HG02981 (cell line): ENCODE data around the gene TECR.
"Not testable (repeated sequence)": the region's sequence is repeated elsewhere in the genome, so short reads cannot be mapped to it uniquely, and the experiment has no call there.

Source experiments
- ATAC-seq: cut with Tn5 transposase; IDR thresholded peaks from one replicate; pipeline ENCODE4 v1.9.1; 2021; ENCODE audit warnings: mild to moderate bottlenecking, moderate library complexity; ENCODE audit not compliant: unreplicated experiment

Gene TECR, protein sequence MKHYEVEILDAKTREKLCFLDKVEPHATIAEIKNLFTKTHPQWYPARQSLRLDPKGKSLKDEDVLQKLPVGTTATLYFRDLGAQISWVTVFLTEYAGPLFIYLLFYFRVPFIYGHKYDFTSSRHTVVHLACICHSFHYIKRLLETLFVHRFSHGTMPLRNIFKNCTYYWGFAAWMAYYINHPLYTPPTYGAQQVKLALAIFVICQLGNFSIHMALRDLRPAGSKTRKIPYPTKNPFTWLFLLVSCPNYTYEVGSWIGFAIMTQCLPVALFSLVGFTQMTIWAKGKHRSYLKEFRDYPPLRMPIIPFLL

DNA sequence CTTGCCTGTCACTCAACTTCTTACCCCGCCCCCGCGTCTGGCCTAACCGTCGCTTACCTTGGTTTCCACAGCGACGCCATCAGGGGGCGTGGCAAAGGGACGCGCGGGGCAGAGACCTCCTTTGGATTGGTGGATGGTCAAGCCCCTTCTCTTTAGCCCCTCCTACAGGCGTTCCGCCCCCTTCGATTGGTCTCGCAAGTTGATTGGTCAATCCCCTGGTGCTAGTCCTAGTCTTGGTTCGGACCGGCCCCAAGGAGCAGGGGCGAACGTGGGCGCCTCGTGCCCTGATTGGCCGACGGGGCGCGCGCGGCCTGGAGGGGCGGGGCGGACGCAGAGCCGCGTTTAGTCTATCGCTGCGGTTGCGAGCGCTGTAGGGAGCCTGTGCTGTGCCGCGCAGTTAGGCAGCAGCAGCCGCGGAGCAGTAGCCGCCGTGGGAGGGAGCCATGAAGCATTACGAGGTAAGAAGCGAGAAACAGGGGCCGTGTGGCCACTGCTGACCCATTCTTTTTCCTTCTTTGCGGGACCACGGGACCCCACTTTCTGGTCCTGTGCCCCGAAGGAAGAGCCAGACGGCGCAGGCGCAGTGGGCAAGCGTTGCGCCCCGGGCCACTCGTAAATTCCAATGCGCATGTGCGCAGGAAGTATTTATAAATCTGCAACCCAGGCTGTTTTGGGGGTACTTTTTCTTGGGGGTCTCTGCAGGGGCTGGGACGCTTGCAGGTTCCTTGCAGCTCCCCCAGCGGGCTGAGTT lies at the start of gene TECR:
Gene TECR, plus strand, starts transcription at position 341 of the 751 bp plus-strand sequence. Its CDS starts 103 bp downstream, at position 444.
- peak; percentile 95 for ATAC-seq

DNA sequence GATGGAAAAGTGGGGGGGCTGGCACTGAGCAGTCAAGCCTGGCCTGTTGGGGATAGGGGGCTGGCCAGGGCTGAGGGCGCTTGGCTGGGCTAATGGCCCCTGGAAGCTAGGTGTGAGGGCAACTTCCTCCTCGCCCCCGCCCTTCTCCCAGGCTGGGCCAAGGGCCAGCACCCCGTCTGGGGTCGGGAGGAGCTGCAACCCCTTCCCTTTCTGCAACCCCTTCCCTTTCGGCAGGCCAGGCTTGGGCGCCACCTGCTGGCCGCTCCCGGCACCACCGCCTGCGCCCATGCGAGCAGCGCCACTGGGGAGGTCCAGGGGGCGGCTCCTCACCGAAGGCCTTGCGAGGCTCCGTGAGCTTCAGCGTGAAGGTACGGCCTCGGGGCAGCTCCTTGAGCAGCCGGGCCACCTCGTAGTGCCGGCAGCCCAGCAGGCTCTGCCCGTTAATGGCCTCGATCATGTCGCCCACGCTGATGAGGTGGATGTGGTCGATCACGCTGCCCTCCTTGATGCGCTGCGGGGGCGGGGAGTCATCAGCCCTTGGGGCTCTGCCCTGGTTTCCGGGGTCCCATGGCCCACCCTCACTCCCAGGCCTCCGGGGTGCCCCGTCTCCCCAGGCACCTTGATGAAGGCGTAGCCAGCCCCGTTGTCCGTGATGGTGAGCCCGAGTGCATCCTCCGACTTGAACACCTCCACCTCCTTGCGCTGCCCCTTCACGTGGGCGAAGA lies 49.3 kb upstream of the TECR start:
- no peak for ATAC-seq

DNA sequence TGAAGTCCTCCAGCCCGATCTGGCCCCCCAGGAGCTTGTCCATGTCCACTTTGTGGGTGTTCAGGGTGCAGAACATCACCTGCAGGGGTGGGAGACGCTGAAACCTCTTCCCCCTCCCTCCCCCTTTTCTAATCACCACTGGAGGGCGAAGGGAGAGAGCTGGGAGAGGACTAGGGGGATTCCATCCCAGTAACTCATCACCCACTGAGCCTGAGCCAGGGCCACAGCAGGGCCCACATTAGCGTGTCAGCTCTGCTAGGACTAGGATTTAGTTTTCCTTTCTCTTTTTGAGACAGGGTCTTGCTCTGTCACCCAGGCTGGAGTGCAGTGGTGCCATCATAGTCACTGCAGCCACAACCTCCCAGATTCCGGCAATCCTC lies 48.7 kb upstream of the TECR start:
- no peak for ATAC-seq

DNA sequence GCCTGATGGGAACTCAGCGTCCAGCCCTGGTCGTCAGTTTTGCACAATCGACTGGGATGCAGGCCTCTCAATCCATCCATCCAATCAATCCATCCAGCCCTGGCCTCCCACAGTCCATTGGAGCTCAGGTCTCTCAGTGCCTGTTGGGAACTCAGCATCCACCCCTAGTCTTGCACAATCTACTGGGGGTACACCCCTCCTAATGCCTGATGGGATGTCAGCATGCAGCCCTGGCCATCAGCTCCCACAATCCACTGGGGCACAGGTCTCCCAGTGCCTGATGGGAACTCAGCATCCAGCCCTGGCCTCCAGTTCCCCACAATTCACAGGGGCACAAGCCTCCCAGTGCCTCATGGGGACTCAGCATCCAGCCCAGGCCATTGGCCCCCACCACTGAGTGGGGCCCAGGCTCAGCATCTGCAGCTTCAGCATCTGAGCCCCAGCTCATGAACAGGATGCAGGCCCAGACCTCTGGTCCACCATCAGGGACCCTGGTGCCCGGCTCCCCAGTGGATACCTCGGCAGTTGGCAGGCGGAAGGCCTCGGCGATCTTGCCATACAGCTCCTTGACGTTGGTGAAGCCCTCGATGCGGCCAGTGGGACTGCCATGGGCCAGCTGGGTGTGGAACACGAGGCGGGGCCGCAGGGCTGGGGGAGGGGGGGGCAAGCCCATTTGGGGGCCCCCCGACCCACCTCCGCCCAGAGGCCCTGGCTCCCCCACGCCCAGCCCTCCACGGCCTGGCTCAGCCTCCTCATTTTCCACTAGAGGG lies 47.0 kb upstream of the TECR start:
- ATAC-seq: no peak

DNA sequence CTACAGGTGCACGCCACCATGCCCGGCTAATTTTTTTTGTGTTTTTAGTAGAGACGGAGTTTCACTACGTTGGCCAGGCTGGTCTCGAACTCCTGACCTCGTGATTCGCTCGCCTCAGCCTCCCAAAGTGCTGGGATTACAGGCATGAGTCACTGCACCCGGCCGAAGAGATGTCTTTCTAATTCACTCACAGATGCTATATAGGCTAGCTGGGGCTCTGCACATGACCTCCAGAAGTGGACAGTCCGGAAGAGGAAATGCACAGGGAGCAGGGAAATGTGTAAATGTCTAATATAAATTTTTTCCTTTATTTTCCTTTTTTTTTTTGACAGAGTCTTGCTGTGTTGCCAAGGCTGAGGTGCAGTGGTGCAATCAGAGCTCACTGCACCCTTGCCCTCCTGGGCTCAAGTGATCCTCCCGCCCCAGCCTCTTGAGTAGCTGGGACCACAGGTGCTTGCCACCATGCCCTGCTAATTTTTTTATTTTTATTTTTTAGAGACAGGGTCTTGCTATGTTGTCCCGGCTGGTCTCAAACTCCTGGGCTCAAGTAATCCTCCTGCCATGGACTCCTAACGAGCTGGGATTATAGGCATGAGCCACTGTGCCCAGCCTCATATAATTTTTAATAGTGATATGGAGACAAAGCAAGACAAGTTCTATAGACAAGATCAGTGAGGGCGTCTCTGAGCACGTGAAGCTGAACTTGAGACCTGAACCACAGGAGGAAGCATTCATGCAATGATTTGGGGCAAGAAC lies 41.8 kb upstream of the TECR start:
- no peak for ATAC-seq

DNA sequence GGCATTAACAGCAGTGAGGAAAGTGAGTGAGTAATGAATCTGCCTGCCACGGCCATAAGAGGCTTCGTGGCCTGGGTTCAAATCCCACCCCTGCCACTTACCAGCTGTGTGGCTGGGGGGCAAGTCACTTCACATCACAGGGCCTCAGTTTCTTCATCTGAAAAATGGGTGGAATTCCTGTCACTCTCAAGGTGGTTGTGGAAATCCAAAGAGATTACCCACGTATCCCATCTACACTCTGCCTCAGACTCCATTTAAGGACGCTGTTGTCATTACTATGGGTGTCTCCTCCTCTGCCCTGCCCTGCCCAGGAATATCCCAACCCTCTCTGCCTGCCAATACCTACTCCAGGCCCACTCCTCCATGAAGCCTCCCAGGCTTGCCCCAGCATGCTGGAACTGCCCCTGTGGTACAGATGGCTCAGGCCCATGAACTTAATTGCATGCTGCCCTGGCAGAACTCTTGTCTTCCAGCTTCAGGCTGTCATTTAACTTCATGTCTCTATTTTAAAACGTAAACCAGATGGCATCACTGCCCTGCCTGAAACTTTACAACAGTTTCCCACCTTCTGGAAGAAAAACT lies 36.5 kb upstream of the TECR start:
- ATAC-seq: no peak

DNA sequence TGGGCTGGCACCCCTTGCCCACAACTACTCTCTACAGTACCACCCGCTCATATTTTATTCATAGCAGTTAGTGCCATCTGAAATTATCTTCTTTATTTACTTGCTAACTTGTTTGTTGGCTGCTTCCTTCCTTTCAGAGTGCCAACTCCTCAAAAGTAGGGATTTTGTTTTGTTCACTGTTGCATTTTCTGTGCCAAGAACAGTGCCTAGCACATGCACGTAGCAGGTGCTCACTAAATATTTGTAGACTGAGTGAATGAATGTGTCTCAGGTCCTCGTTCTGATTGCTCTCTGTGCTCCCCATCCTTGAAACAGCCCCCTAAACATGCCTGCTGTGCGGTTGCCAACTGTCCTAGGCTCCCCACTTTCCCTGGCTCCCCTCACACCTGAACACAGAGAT lies 35.0 kb upstream of the TECR start:
- ATAC-seq: no peak

DNA sequence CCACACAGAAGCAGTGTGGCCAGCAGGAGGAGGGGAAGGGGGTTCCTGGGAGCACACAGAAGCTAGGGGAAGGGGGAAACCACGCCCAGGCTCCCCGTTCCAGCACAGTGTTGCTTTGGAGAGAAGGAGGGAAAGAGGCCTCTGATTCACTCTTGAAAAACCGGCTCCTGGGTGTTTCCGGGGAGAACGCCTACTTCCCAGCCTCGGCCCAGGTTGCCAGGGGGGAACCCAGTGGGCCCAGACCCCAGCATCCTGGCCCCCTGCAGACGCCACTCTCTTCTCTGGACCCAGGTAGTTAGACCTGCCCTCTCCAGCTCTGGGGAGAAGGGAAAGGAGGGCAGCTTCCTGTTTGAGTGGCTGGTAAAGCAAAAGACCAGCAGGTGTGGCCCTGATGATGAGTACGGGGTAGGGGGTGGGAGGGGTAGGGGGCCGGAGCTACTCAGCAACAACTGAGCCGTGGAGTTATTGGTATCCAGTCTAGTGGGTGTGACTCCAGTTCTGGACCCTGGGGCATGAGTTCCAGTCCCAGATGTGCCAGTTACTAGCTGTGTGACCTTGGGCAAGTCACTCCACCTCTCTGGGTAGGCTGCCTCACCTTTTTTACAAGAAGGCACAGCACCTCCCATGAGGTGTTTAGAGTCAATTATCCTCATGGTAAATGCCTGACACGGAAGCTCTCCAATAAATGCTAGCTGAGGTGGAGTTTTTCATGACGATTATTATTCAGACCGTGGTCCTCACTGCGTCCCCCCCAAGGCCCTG lies 34.3 kb upstream of the TECR start:
- no peak for ATAC-seq

DNA sequence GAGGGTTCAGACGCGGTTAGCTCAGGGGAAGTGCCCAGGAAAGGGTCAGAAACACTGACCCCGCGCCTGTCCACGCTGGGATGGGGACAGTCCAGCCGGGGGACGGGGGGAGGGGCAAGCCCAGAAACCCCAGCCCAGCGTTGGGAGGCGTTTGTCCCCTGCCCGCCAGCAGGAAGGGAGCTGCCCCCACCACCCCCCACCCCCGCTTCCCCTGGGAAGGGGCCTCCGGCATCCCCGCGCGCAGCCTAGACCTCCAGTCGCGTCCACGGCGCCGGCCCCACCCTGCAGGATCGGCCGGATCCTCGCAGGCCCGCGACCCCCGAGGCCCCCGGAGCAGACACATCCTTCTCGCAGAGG lies 33.7 kb upstream of the TECR start:
- ATAC-seq: no peak

DNA sequence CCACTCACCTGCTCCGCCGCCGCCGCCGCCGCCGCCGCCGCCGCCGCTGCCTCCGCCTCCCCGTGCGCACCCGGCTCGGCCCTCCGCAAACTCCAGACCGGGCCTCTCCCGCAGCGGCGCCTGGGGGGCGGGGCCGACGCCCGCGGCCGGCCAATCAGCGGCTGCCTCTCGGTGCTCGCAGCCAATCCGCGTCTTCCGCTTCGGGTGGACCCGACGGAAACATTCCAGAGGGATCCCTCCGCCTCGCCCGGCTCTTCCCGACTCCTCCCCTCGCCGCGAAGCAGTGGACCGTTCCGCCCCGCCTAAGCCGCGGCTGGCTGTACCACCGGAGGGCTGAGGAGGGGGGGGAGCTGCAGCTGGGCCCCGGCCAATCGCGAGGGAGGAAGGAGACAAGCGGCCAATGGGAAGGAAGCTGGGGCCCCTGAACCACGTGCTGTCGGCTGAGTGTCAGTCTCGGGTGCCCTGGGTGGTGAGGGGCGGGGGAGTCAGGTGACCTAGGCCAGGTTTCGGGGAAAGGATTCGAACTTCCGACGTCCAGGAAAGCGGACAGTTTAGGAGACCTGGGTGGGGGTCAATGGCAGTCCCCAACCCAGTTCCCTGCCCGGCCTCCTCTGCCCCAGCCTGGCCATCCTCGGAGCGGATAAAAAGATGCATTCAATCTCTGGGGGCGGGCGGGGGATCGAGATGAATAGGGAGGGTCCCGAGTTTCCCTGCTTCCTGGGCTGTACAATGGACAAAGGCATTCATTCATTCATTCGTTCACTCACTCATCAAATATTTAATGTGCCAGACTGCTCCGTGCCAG lies 33.2 kb upstream of the TECR start, which contains the start of gene GIPC1:
Gene GIPC1, minus strand, starts transcription at position 99 of the 805 bp plus-strand sequence. CDS start 13,151 bp downstream, outside the sequence.
- peak; percentile 77 for ATAC-seq

DNA sequence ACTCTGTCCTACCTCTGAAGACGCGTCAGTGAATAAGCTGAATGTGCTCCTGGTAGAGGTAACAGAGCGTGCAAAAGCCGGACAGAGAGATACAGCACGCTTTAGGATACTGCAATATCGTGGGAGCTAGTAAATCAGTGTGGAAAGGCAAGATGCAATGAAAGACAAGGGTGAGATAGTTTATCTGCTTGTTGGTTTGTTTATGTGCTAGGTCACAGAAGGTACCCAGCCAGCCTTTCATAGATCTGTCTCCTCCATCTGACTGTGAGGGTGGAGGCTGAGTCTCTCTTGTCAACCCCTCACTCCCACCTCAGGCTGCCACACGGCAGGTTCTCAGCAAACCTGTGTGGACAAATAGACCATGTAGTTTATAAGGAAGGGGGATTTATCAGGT lies 32.6 kb upstream of the TECR start:
- no peak for ATAC-seq

DNA sequence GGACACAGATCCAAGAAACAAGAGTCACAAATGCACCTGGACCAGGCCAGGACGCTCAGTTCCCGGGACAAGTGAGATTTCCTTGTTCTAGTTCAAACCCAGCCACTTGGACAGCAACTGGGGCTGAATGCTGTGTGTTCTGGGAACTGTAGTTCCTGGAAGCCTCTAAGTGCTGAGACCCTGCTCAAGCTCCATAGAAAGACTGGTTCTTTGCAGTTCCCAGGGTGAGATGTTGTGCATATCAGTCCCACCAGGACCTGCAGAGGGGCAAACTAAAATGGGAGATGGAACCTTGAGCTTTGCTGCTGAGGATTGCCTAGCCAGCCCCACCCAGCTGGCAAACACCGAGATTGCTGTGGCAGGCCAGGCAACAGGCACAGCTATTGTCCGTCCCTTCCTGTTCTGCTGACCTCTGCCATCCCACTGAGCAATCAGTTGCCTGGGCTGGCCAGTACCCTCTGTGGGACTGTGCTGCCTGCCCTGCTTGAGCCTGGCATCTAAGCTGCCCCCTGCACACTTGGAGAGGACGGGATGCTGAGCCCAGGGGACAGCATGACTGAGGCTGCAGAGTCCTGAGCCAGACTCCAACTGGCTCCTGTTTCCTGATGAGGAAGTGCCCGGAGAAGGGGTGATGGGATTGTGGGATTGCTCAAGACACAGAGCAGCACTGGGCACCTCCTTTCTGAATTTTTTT lies 32.0 kb upstream of the TECR start:
- ATAC-seq: no peak

DNA sequence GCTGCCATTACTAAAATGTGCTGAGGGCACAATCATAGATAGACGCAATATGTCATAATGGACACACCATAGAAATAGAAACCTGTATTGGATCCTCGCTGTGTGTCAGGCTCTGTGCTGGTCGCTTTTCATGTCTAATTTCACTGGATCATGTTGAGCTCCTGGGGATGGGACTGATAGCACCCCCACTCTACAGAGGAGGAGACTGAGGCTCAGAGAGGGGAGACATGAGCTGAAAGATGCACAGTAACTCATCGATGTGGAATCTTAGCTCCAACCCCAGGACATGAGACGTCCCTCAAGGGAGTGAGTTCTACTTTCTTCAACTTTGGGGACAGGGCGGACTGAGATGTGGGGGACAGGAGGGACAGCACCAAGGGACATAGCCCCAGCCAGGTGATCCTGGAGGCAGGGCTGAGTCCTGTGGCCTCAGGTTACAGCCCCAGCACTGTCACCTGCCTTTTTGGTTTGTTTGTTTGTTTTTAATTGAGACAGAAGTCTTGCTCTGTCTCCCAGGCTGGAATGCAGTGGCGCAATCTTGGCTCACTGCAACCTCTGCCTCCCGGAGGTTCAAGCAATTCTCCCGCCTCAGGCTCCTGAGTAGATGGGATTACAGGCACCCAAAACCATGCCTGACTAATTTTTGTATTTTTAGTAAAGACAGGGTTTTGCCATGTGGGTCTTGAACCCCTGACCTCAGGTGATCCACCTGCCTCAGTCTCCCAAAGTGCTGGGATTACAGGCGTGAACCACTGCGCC lies 26.9 kb upstream of the TECR start:
- no peak for ATAC-seq

DNA sequence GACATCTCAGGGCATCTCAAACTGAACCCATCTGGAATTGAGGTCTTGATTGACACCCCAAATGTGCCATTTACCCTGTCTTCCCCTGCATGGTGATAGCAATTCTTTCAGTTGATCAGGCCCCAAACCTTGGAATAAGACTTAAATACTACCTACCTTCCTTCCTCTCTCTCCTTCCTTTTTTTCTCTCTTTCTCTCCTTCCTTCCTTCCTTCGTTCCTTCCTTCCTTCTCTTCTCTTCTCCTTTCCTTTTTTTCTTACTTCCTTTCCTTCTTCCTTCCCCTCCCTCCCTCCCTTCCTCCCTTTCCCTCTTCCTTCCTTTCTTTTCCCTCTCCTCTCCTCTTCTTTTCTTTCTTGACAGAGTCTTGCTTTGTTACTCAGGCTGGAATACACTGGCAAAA lies 26.1 kb upstream of the TECR start:
- ATAC-seq: no peak

DNA sequence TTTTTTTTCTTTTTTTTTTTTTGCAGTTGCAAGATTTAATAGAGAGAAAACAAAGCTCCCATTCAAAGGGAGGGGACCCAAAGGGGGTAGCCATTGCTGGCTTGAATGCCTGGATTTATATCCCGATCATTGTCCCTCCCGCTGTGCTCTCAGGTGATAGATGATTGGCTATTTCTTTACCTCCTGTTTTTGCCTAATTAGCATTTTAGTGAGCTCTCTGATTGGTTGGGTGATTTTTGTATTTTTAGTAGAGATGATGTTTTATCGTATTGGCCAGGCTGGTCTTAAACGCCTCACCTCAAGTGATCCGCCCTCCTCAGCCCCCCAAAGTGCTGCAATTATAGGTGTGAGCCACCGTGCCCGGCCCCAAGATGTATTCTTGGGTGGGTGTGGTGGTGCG lies 24.8 kb upstream of the TECR start:
- not testable (repeated sequence) for ATAC-seq

DNA sequence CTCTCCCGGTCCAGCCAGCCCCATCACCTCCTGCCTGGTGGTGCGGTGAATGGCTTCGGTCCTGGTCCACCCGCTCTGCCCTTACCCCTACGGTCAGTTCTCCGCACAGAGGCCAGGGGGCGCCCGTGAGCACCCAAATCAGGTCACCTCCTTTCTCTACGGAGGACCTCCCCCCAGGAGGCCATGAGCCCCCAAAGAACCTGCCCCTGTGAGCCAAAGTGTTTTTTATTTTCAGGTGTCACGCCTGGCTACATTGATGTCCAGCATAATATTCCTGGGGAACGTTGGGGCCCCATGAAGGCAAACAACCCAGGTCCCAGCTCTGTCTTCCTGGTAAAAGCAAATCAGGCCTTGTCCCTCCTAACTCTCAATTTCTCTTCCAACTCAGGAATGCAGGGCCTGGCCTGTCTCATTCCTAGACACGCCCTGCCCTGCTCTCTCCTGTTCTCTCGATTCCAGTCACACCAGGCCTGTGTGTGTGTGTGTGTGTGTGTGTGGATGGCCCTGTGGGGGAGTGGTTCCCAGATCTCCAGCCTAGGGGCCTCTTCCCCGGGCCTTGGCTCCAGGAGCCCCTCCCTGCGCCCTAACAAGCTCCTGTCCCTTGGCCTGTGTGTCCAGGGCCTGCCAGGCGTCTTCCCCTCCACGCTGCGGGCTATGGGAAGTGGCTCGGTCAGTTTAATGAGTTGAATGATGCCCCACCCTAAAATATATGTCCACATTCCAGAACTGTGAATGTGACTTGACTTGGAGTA lies 23.7 kb upstream of the TECR start:
- ATAC-seq: no peak
